HG03064 (cell line): Measurements from ENCODE around the gene TIMP3.

ENCODE experiments used
- ATAC-seq: cut with Tn5 transposase; IDR thresholded peaks from one replicate; pipeline ENCODE4 v1.9.1; 2021; ENCODE audit warnings: low read depth; ENCODE audit not compliant: unreplicated experiment

TIMP3 gene

DNA sequence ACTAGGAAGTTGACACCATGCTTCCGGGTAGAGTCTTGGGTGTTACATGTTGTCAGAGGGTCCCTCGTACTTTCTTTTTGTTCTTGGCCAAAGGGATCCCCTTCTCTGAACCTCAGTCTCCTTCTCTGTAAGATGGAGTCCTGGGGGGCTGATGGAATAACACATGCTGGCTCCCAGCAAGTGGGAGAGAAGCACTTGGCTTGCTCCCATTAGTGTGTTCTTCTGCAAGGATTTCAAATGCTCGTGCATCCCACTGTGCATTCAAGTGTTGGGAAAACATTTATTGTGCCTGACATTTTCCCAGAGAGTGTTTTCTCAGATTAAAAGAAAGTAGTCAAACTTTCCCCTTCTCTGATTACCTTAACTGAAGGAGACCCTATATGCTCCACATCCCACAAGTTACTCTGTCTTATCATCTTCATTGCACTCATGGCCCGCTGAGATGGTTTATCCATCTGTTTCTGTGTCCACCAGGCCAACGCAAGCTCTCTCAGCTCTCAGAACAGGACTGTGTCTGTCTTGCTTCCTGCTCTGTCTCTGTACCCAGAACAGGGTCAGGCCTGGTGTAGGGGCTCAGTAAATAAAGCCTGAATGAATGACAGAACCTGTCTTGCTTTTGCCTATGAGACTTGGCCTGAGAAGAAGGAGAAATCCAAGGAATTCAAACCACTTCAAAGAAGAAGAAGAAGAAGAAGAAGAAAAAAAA lies 16.0 kb upstream of the TIMP3 start:
- ATAC-seq = no peak

DNA sequence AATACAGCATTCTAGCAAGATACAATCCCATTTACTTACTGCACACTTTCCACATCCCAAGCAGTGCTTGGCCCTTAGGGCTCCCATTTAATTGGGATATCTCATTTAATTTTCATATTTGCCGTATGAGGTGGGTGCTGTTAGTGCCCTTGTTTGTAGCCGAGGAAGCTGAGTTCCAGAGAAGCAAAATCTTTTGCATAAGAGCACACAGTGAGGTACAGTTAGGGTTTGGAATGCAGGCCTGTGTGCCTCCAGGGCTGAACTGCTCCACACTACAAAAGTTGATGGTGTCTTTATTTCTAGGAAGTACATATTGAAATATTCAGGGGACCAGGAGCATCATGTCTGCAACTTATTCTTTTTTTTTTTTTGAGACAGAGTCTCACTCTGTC lies 15.5 kb upstream of the TIMP3 start:
- no peak for ATAC-seq

DNA sequence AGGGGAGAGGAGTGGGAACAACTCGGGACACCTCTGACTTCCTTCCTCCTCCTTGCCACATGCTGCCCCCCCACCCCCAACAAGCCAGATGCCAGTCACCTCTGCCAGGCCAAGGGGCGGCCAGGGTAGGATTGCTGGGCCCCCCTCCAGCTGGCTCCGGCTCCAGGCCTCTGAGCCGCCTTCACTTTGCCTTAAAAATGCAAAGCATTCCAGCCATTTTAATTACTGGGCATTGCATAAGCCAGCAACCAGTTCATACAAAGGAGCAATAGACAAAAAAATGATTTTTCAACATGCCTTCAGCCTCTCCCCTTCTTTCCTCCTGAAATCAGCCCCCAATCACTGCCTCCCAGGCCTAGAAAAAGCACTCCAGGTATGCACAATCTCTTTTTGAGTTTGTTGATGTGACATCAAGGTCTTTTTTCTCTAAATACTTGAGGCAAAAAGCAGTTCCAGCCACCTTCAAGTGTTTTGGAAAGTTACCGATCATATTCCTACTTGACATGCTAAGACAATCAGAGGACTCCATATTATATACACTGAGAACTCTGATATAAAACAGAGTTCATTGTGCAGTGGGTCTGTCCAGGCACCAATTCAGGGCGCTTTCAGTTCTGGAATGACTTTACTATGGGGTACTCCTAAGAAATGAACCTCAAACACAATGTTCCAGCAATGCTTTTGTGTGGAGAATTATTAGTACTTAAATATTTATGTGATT lies 12.4 kb upstream of the TIMP3 start:
- no peak for ATAC-seq

DNA sequence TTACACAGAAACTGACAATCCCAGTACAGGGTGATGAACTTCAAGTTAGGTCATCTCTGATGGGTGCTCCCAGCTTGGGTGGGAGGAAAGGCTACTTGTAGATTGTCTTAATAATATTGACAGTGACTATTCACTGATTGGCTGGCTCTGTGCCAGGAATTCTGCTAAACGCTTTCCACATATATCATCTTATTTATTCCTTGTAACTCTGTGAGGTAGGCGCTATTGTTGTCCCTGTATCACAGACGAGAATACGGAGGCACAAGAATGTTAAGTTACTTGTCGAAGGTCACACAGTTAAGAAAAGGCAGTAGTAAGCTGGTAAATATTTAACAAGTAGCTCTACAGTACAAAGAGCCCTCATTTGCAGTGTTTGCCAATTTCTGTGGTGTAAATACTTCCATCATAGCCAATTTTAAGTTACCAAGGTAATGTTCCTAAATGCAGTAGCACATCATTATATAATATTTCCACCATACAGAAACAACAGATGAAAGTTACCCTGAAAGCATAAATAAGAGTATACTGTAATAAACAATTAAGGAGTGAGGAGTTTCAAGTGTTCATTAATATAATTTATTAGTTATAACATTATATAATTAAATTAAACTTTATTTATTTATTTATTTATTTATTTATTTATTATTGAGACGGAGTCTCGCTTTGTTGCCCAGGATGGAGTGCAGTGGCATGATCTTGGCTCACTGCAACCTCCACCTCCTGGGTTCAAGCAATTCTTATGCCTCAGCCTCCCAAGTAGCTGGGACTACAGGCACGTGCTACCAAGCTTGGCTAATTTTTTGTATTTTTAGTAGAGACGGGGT lies 11.5 kb upstream of the TIMP3 start:
- no peak for ATAC-seq

DNA sequence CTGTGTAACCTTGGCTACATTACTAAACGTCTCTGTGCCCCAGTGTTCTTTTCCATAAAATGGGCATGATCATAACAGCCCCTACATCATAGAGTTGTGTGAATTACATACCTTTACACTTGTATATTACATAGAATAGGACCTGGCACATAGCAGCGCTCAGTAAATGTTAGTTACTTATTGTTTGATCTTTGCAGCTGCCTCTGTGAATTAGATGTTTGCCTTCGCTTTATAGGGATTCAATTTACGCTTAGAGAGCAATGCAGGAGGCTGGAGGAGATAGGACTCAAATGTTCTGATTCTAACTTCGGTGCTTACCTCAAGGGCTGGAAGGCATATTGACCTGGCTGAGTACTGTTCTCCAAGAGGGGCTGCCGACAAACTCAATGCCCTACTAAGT lies 10.4 kb upstream of the TIMP3 start:
- no peak for ATAC-seq

DNA sequence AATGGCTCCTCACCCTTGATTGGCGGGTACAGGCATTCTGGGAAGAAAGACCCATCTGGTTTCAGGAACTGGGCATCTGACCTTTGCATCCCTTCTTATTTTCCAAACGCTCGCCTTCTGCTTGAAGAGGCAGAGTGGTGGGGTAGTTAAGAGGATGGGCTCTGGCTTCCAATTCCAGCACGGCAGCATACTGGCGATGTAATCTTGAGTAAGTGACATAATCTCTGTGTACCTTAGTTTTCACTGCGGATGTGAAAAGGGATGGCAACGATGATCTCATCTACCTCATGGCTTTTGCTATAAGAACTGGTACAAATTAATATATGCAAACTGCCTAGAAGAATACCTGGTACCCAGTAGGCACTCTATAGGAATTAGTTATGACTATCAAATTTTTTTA lies 10.0 kb upstream of the TIMP3 start:
- no peak for ATAC-seq

DNA sequence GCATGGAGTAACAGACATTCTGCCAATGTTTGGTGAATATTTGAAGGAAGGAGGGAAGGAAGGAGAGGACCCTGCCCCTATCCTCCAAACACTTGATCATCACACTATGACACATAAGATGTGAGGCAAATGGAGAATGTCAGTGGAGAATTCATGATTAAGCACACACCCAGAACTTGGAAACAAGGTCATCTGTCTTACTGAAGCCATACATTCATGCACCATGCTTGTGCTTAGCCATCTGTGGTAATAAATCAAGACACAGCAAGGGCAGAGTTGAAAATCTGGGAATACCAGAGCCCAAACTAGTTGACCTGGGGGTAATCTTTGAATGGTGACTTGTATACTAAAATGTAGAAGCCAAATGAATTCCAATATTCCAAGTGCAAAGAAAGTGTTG lies 7.9 kb upstream of the TIMP3 start:
- ATAC-seq = no peak

DNA sequence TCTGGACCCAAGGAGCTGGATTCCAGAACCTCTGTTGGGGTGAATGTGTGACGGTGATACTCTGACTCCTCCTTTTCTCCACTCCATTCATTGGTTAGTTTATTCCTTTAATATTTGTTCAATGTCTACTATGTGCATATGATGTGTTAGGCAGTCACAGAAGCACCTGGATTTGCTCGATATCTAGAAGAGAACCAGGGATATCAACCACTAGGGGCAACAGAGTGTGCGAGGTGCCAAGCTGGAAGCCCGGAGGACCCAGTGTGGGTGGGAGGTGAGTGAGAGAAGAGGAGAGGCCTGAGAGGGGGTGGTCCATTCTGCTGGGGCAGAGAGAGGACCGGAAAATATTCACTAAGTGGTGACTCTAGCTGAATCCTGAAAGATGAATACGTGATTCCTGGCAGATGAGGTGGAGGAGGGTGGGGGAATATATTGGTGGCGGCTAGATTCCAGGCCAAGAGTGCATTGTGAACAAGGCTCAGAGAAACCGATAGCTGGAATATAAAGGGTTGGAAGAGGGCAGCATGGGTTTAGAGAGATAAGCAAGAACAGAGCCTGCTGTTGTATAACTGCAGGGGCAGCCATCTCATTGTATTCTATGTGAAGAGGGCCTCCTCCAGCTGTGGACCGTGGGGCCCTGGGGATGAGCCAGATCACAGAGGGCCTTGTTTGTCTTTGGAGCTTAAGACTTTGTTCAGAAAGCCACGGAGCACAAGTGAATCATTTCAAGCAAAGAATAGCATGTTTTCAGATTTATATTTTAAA lies 6.9 kb upstream of the TIMP3 start:
- no peak for ATAC-seq

DNA sequence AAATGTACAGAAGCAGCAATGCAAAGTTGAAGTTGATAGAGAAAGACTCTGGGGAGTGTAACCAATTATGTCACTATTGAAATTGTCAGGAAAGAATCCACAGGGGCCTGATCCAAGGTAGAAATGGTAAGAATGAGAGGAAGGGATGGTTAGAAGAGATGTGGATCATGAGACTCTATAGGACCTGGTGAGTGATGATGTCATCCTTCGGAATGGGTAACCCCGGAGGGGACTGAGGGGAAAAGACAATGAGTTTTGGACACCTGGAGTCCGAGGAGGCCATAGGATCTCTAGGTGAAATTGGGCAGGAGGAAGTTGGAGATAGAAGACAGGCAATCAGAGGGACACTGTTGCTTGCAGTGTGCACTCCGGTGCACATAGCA lies 6.3 kb upstream of the TIMP3 start:
- ATAC-seq = no peak

DNA sequence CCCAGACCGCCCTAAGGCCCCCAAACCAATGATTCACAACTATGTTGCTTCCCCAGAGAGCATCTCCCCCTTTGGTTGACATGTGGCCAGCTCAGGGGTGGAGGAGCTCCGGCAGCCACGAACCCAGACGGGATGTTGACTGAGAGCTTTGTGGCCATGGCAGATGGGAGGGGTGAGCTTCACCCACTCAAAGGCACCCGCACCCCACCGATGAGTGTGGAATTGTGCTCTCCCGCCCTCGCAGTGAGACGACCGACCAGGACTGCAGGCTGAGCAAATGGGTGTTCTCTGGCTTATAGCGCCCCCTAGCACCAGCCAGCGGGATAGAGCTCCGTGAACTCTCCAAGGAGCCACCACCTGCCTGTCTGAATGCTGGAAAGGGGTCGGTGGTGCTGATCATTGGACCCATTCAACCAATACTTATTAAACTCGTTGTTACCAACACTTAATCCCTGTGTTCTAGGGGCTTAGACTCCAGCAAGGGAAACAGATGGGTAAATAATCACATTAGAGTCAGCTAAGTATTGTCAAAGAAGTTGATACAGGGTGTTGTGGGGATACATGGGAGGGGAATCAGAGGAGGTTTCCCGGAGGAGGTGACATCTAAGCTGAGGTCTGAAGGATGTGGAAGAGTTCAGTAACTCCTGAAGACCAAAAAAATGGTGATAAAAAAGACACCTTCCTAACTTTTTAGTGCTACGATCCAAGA lies 4.5 kb upstream of the TIMP3 start:
- no peak for ATAC-seq

DNA sequence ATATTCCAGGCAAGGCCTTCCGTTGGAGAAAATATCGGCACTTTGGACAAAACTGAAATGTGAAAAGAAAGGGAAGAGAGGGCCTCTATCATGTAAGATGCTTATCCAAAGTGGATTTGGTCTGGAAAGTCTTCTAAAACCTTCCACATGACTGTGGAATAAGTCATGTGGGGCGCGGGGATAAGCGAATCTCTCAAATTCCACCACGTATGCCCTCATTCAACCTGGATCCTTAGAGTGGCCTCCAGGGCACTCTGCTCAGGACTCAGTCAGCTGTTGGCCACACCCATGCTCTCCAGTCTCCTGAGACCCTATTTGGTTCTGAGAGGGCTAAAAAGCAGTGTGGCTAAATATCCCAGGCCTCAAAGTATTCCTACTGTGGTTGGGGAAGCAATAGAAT lies 2.0 kb upstream of the TIMP3 start:
- ATAC-seq = no peak

DNA sequence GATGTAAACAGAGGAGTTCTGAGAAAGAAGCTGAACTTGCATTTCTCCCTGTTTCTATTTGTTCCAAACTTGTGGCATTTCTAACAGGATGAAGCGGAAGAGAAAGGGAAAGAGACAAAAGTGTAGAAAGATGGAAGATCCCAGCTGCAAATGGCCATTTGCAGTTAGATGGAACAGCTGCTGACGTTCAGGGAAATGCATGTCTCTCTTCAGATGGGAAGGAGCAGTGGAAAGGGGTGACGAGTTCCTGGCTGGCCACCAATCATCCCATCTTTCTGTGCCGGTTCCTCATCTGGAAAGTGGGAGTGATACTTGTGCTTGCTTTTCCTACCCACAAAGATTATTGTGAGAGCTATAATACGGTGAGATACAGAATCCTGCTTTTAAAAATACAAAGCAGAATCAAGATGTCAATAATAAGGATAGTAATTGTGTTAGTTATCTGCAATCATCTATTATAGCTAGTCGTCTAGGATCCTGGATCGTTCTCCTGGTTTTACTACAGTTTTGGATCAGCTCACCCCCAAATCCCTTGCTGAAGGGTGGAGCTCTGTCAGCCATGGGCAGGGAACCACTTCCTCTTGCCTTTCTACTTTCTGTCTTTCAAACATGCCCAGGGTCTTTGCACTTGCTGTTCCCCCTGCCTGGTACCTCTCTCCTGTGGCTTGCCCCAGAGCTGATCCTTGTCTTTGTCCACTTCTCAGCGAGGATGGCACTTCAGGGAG lies 1.2 kb upstream of the TIMP3 start:
- ATAC-seq = no peak

DNA sequence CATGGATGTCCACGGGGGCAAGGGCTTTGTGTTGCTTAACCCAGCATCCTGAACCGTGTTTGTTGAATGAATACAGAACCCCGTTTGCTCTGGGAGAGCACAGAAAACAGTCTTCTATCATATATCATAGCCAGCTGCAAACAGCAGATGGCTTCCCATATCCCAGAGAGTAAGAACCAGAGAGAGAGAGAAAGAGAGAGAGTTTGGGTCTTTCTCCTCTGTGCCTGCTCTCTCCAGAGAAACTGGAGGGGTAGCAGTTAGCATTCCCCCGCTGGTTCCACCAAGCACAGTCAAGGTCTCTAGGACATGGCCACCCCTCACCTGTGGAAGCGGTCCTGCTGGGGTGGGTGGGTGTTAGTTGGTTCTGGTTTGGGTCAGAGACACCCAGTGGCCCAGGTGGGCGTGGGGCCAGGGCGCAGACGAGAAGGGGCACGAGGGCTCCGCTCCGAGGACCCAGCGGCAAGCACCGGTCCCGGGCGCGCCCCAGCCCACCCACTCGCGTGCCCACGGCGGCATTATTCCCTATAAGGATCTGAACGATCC lies 440 bp upstream of the TIMP3 start:
- no peak for ATAC-seq

DNA sequence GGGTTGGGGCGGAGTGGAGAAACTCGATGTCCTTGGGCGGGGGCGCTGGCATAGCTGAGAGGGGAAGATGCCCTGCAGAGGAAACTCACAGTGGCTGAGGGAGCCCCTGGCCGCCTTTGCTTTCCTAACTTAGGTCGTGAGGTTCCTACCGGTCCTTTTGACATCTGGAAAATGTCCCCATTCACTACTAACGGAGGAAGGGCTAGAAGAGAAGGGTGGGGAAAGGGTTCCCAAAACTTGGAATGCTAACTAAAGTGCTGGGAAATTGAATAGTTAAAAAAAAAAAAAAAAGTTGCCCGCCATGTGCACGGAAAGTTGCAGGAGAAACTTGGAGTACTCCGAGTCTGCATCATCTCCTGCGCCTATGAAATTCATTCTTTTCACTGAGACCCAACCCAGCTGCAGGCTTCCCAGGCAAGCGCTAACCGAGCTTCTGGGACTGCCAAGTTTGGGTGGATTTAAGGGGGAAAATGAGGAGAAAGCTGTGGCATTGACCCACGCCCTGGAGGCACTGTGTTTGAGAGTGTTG lies 796 bp downstream of the TIMP3 start:
- no peak for ATAC-seq

DNA sequence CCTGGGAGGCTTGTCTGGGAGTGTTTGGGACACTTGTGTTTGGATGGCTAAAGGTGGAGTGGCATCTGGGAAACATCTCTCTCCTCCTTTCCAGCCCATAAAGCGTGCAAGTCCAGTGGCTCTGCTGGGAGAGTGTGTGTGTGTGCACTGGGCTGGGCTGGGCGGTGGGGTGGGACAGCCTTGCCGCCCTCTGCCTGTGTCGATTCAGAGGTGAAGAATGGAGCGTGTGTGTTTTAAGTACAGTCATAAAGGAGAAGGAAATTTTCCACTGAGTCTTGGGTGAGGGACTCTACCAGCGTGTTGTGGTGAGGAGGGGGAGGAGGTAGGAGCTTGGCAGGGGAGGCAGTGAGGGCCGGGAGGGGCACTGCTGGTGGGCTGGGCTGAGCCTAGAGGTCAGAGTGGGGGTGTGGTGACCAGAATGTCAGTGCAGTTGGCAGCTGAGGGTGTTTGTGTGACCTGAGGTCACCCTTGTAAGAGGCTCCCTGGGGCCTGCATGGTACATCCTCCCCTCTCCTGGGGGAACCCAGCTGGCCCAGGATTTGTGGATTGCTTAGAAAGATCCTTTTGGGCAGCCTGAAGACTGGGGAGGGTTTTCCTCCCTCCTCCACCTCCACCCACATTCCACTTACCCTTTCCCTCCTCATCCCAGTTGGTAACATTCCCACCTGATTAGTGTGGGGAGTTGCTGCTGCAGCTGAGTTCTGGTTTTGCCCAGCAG lies 1.7 kb downstream of the TIMP3 start:
- no peak for ATAC-seq

DNA sequence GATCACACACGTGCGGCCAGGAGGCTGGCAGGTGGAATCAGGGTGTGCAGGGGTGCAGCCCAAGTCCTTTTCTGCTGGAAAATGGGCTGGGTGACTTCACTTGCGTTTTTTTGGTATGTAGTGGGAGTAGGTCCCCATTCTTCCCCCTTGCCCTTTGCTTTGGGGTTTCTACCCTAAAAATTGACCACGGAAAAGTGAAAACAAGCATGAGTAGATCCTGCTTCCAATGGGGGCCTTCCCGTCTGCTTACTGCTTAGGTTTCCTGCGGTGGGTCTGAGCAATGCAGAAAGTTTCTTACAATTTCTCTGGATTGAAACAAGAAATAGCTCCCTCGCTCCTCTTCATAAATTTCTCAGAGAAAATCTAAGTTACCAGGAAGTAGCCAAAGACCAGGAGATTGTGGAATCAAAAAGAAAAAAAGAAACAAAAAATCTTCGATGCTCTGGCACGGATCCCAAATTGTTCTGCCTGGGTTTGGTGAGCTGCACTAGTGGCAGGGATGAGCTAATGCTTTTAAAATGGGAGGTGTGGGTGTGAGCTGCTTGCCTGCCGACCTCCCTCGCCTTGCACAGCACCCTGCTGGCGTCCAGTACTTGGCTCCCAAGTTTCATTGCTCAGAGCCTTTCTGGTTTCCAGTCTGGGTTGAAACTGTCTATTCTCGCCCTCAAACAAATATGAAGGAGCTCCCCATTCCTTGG lies 2.4 kb downstream of the TIMP3 start:
- ATAC-seq = no peak

DNA sequence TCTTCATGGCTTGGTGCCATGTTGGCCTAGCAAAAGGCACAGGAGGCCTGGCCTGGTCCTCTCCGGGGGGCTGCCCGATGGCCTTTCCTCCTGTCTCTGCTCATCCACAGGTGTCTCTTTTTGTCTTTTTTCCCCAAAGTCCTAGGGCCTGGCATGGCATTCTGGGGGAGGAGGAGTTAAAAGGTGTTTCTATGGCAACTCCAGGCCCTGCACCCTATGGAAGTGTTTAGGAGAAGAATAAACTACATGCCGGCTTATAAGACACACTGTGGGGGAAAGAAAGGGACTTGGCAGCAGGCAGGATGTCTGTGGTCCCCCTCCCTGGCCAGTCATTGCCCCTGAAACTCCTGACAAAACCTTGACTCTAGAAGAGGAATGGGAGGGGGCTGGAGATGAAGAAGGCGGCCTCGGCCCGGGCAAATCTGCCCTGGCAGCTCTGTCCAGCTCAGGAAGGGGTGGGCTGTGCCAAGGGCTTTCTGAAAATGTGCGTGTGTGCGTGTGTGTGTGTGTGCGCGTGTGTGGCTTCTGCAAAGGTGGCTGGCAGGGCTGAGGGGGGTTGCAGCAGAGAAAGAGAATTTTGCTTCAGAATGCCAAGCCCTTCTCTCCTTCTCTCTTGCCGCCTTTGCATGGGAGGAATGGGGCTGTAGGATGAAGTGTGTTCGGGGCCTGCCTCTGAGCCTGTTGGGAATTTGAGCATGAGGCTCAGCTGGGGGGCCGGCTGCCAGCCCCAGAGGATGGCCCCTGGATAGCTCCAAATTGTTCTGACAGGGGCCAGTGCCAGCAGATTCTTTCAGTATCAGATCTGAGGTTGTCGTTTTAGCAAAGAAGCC lies 3.2 kb downstream of the TIMP3 start:
- ATAC-seq = no peak
